Stimulated activated CD4-positive, alpha-beta T cell treated with anti-CD3 and anti-CD28 coated beads, TNF-alpha, amount 100 ng/mL, for 24 hours (primary cell): ENCODE data around the gene RCOR3.
"Not testable (repeated sequence)": the region's sequence is repeated elsewhere in the genome, so short reads cannot be mapped to it uniquely, and the experiment has no call there.

Source experiments
- DNase-seq, 3 experiments: peaks; one replicate each; pipeline ENCODE4 v3.0.0-alpha.2; 2020; ENCODE audit warnings: low read depth in 3 of 3

RCOR3 gene

DNA sequence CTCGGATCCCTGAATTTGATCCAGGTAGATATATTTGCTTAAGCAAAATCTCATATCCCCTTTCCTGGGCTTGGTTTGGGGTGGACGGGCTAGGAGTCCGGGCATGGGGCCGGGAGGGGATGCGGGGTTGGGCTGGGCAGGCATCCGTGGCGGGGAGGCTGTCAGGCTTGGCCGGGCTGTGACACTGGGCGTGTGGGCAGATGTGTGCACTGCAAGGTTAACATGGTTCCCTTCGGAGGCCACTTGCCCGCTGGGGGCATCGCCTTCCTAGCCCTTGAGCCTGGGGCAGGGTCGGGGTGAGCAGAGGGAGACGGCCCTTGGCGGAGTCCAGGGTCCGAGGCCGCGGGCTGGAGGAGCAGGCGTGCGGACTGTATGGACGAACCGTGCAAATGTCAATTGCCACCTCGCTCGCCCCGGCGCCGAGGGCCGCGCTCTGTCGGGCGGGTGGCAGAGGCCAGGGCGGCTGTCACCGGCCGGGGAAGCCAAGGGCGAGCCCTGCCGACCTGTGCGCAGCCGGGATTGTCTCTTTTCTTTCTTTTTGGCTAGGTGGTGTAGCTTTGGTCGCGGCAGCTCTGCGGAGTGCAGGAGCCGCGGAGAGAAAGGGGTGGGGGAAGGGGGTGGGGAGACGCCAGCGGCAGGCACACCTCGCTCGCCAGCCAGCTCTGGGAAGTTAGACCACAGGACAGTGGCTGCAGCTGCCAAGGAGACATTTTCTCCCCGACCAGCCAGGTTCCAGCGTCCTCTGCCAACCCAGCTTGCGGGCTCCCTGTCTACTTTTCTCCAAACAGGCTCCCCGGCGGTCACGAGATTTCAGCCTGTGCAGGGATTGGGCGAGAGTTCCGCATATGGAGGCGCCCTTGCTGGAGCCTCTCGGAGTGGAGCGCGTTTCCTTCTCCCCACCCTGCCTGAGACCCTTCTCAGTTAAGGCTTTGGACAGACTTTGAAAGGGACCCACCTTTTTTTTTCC, 1.3 kb downstream of the RCOR3 start:
- peak; percentile 47 to 63 (median 48) for DNase-seq

DNA sequence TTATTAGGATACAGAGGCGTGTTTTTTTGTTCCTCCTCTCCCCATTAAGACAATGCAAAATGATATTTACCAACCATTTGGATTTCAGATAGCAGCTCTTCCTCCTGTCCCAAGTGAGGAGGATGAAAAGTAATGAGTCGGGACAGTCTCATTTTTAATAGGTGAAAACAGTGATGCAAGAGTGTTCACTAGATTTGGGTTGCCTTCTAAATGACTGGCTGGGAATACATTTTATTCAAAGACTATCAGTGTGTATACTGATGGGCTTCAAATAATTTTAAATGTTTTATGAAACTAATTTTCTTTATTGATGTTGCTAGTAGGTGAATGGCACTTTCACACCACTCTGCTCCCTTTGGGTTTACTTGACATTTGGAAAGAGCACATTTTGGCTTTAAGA, 2.1 kb downstream of the RCOR3 start:
- DNase-seq, result no peak

DNA sequence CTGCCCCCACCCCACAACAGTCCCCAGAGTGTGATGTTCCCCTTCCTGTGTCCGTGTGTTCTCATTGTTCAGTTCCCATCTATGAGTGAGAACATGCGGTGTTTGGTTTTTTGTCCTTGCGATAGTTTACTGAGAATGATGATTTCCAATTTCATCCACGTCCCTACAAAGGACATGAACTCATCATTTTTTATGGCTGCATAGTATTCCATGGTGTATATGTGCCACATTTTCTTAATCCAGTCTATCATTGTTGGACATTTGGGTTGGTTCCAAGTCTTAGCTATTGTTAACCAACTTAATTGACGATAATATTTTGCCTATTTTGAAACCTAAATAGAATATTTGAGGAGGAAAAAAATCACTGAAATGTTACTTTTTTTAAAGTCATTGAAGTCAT, 3.9 kb downstream of the RCOR3 start:
- not testable (repeated sequence) for DNase-seq

DNA sequence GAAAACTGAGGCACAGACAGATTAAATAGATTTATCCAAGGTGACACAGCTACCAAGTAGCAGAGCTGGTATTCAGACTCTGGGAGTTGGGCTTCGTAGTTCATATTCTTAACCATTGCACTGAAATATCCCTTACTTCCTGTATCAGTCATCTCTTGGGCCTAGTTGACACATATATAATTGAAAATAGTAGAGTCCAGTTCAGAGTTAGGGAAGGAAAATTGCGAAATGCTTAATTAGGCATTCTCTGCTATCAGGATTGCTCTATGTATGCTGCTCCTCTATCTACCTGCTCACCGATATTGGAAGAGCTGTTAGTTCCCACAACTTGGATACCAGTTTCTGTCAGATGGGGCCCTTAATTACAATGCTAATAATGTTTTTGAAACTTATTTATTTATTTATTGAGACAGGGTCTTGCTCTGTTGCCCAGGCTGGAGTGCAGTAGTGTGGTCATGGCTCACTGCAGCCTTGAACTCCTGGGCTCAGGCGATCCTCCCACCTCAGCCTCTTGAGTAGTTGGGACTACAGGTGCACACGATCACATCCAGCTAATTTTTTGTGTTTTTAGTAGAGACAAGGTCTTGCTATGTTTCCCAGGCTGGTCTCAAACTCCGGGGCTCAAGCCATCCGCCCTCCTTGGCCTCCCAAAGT, 8.2 kb downstream of the RCOR3 start:
- DNase-seq, result no peak

DNA sequence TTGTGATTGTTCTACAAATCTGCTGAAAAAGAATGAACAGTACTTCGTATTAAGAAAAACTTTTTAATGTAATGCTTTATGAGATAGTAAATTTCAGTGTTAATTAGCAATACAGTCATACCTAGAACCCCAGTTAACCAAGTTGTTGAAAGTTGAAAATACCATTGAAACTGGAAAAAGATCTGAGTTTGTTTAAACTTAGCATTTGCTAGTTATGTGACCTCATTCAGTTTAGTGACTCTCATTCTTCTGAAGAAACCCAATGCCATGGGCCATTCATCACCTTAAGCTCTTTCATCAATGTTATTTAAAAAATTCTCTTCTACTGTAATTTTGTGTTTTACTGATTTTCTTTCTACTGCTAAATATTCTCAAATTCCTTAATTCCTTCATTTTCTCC, 20.2 kb downstream of the RCOR3 start:
- DNase-seq, result no peak

DNA sequence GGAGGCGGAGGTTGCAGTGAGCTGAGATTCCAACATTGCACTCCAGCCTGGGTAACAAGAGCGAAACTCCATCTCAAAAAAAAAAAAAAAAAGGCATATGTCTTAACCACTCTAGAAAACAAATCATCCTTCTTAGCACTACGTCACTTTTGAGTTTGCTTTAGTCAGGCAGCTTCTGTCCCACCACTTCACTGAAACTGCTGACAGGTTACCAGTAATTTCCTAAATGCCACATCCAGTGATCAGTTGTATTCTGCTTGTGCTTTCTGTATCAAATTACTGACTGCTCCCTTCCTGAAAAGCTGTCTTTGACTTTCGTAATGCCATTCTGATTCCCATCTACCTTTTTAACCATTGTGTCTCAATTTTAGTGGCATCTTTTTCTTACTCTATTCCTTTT, 21.7 kb downstream of the RCOR3 start:
- DNase-seq, result no peak

DNA sequence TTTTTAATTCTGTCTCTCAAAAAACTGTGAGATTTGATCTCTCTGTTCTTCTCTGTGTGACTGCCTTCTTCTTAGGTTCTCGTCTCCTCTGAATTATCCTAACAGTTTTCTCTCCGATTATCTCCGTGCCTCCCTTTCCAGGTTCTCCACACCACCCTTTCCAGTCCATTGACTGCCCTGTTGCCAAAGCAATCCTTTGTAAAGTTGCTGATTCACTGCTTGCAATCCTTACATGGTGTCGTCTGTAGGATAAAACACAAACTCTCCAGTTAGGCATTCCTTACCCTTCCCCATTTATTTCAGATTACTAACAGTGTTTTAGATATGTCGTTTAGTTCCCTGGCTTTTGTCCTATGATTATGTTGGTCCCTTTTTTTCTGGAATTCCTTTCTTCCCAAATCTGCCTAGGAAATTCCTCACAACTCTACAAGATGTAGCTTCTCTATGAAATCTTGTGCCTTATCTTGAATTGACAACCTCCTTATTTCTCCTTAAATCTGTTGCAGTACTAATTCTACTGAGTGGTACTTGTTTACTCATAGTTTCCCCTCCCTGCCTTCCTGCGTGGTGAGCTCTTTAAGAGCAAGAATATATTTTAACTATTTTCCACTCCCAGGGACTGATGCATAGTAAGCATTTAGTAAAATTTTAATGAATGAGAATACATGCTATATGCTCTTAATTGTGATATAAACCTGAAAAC, 22.3 kb downstream of the RCOR3 start:
- no peak for DNase-seq

DNA sequence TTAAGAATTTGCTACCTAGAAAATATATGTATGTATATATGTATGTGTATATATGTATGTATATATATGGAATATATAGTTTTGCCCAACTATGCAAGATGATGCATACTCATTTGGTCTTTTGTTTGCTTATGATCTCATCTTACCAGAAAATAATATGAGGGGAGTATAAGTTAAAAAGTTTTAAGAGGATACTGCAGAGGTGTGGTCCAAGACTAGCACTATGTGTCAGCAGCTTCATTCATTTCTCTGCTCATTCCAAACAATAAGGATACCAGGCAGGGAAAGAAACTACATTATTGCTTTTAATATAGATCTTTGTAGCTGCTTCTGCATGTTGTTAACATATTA, 22.8 kb downstream of the RCOR3 start:
- no peak for DNase-seq

DNA sequence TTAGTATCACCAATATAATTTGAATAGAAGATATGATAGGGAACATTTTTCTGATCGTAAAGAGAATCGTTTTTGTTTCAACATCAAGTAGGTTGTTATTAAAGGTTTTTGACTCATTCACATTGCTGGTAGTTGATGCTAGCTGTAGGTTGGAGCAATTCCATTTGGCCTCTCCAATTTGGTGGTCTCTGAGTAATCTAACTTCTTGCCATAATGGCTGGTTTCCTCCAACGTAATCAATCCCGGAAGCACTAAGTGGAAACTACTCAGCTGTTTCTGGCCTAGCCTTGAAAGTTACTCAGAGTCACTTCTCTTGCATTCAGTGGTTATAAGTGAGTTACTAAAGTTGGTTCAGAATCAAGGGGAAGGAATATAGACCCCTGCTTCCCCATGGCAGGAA, 26.0 kb downstream of the RCOR3 start:
- no peak for DNase-seq

DNA sequence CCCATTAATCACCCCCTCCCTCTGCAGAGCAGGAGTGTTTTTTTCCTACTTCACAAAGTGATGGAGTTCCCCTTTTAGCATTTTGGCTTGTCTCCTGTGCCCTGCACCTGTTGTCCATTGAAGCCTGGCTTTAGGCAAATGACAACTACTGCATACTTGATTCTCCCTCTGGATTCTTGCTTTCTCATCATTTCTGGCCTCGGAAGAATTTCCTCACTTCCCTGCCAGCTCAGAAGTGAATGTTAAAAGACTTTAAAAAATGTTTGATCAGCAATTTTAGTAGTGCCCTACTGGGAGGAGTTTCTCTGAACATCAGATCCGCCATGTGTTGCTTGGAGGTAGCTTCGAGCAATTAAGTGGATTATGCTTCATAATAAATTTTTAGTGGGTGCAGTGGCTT, 28.1 kb downstream of the RCOR3 start:
- no peak for DNase-seq

DNA sequence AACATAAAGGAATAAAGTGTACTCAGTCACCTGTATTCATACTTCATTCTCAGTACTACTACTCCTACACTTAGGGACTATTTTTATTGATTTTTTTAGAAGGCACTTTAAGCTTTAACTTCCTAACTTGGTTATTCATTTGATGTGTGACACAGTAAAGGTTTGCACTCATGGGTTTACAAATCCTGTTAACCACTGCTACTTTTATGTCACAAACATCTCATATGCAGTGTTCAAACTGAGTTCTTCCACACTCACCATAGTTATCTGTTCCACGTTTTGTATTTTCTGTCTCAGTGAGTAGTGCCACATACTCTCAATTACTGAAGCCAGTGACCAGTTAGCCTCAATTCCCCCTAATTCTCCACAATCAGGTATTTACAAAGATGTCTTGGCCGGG, 33.2 kb downstream of the RCOR3 start:
- DNase-seq, result no peak

DNA sequence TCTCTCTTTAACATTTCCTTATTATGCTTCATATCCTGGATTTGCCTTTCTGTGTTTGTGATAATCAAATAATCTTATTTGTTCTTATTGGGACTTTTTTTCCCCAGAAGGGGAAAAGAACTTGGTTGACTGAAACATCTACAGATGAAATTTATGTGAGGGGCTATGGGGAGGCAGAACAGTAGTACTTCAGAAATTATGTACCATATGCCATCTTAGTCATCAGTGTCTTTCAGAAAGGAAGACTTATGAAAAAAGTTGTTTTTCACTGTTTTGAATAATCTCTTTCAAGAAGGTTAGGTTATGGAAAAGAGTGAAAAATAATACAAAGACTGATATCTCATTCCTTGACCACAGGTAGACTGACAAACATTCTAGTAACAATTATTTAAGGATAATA, 37.2 kb downstream of the RCOR3 start:
- DNase-seq, result no peak

DNA sequence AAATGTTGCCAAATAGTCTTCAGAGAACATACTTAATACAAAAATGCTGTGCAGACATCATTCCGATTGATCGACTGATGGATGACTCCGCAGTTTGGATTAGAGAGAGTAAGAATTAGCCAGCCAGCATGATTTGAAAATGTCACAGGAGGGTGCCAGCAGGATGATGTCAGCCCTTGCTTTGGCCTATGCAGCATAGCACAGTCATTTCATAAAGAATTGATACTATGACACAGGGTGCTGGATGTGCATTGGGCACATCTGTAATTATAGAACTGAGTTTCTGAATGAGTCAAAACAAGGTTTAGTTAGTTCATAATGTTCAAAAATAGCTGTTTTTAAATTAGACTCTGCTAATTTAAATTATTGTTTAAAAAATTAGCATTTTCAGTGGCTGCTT, 45.9 kb downstream of the RCOR3 start:
- peak in 1 of 3 experiments; percentile 49 for DNase-seq

DNA sequence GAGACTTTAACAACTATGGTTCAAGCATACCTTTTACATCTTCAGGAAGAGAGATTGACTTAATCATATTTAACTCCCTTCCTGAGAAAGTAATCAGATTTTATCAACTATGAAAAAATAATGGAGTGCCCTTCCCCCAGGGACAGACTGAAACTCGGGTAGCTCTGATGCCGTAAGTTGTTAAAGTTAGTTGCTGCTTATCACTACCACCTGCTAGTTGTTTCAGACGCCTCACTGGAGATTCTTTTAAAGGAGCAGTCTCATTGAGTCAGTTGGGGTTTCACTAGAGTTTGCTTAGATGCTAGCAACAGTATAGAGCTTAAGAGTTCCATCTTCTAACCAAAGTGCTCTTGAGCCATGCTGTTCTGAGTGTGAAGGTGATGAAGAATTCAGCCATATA, 50.5 kb downstream of the RCOR3 start:
- no peak for DNase-seq

DNA sequence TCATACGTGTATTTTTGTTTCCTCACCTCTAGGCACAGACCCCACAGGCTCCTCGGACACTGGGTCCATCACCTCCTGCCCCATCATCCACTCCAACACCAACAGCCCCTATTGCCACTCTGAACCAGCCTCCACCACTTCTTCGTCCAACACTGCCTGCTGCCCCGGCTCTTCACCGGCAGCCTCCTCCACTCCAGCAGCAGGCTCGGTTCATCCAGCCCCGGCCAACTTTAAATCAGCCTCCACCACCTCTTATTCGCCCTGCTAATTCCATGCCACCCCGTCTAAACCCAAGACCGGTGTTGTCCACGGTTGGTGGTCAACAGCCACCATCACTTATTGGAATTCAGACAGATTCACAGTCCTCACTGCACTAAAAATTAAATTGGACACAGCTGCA, 54.2 kb downstream of the RCOR3 start:
- no peak for DNase-seq

DNA sequence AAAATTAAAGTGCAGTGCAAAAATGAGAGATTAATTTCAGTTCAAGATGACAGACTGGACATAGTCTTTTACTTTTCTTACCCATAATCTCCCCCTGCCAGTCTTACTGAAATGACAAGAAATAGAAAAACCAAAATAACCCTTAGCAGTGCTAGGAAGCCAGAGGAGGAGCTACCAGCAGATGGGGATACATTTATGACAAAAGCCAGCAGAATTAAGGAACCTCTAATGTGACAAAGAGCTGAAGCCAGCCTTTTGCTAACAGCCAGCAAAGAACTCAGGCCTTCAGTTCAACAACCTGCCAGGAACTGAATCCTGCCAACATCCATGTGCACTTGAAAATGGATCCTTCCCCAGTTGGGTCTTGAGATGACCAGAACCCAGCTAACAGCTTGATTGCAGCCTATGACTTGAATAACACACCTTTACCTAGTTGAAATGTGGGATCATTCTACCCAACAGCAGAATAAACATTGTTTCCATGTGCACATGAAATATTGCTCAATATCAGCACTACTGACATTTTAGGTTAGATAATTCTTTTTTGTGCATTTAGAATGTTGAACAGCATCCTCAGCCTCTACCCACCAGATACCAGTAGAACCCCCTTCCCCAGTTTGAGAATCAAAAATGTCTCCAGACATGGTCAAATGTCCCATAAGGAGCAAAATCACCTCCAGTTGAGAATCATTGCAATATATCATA, 59.6 kb downstream of the RCOR3 start:
- no peak for DNase-seq

DNA sequence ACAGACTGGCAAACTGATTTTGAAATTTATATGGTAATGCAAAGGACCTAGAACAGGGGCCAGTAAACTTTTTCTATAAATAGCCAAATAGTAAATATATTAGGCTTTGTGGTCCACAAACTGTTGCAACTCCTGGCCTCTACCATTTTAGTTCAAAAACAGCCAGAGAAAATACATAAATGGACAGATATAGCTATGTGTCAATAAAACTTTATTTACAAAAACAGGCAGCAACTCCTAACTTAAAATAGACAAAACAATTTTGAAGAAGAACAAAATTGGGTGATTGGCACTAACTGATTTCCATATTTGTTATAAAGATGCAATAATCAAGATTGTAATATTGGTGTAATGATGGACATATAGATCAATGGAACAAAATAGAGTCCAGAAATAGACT, 60.7 kb downstream of the RCOR3 start:
- DNase-seq, result no peak

DNA sequence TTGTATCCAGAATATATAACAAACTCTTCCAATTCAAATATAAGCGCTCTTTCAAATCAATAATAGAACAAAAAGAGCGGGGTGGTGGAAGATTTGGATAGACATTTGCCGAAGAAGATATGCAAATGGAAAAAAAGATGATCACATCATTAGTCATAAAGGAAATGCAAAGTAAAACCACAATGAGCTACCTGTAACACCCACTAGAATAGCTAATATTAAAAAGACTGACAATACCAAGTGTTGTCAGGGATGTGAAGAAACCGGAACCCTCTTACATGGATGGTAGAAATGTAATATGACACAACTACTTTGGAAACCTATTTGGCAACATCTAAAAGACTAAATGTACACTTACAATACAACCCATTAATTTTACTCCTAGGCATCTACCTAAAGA, 61.8 kb downstream of the RCOR3 start:
- no peak for DNase-seq

DNA sequence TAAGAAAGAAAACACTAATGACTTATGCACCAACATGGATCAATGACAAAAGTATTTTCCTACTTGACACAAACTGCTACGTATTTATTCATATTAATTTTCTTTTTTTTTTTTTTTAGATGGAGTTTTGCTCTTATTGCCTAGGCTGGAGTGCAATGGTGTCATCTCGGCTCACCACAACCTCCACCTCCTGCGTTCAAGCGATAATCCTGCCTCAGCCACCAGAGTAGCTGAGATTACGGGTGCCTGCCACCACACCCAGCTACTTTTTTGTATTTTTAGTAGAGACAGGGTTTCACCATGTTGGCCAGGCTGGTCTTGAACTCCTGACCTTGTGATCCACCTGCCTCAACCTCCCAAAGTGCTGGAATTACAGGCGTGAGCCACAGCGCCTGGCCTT, 62.5 kb downstream of the RCOR3 start:
- not testable (repeated sequence) for DNase-seq

DNA sequence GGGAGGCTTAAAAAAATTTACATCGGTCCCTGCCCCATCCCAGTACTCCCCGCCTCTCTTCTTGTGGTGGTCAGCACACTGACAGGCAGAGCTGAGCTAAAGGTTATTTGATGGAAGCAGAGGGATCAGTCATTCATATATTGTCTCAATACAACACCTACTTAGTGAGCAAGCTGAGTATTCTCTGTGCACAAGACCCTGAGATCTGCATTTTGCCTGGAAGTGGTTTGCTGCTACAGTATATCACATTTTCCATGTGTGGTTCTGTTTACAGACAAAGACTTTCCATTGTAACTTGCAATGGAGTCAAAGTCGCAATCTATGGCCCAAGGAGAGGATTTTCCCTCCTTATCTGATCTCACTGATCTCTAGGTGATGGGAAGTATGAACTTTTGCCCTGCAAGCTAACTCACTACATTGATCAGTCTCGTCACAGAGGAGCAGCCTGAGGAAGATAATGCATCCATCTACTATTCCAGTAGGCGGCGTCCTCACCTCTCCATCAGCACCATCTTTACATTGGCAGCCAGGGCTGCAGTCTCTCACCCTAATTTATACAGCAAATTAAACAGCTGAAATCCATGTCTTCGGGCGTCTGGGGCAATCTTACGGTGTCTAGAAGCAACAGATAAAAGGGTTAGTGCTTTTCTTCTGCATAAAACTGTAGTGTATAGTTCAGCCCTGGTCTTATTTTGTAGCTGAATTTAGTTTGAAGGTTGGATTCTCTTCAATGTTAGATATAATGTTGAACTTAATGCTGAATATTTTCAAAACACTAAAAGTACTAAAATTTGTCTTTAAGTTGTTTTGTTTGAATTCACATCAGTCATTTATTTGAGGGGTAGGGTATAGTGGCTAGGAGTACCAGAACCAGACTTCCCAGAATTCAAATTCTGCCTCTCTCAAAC, 64.2 kb downstream of the RCOR3 start:
- peak; percentile 39 to 66 (median 54) for DNase-seq
